HG02870 (cell line): ENCODE measurements around the gene ABCB9.
"Not testable (repeated sequence)": the region's sequence is repeated elsewhere in the genome, so short reads cannot be mapped to it uniquely, and the experiment has no call there.

Experiments used
- ATAC-seq: cut with Tn5 transposase; IDR thresholded peaks from one replicate; pipeline ENCODE4 v1.9.1; 2021; ENCODE audit warnings: mild to moderate bottlenecking, moderate library complexity; ENCODE audit not compliant: unreplicated experiment

The ABCB9 gene

GRCh38 chr12:122944605-122945592 lies 21.4 kb downstream of the ABCB9 start:
- no peak for ATAC-seq

DNA sequence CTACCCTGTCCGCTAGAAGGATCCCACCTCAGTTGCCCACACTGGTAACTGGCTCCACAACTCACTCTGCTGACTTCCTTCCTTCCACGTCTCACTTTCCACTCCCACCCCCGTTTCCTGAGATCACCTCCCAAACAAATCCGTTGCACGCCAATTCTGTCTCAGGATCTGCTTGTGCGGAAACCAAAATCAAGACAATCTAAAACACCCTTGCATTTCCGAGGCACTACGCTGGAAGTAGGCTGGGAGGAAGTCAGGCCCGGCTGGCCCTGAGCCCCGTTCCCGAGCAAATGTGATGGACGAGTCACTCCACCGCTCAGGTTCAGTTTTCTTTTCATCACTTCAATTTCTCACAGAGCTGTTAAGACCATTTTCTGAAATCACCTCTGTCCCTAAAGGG lies 23.1 kb downstream of the ABCB9 start:
- ATAC-seq, result no peak

GRCh38 chr12:122942637-122943036 lies 23.6 kb downstream of the ABCB9 start:
- ATAC-seq, result no peak

DNA sequence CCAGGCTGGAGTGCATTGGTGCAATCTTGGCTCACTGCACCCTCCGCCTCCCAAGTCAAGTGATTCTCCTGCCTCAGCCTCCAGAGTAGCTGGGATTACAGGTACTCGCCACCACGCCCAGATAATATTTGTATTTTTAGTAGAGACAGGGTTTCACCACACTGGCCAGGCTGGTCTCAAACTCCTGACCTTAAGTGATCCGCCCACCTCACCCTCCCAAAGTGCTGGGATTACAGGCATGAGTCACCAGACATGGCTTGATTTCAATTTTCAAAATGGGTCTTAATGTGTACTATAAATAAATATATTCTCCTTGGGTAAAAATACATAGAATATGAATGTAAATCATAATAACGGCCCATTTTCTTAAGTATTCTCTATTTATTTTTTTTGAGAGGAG lies 24.9 kb downstream of the ABCB9 start:
- ATAC-seq, result not testable (repeated sequence)

DNA sequence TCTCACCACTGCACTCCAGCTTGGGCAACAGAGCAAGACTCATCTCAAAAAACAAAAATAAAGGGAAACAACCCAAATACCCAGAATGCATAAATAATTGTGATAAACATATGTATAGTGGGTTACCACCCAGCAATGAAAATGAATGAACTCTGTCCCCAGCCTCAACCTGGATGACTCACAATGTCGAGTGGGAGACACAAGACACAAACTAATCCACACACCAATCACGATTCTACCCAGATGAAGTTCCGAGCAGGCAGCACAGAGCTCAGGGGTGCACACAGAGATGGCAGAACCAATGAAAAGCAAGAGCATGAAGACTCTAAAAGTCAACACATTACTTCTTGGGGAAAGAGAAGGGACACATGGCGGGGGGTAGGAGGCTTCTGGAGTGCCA lies 27.1 kb downstream of the ABCB9 start:
- ATAC-seq, result no peak

DNA sequence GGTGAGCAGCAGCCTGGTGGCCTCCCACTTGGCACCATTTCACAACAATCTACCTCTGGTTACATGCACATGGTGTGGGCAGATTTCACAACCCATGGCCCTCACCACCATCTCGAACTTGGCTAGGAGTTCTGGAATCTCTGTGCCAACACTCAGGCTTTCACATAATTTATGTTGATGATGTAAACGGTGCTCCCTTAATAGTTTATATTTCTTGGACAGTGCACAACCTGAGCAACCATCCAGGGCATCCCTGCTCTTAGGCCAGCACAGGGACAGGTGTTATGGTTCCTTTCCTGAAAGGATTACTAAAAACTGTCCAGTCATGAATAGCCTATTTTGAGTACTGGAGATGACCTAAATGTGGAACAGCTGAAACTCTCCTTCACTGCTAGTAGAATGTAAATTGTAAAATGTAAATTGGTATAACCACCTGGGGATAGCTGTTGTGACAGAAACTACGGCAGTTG lies 28.6 kb downstream of the ABCB9 start:
- ATAC-seq, result no peak

GRCh38 chr12:122935318-122935717 lies 30.9 kb downstream of the ABCB9 start:
- ATAC-seq, result no peak

DNA sequence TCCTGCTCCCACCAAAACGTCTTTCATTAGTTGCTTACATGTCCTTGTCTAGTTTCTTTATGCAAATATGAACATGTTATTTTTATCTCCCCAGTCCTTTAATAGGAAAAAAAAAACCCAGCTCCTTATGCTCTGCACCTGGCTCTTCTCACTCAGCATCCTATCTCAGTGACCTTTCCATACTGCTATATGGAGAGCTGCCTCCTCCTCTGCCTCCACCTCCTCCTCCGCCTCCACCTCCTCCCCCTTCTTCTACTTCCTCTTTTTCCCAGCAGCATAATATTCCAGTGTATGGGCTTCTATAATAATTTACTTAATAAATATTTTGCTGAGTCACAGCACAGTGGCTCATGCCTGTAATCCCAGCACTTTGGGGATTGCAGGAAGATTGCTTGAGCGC lies 31.5 kb downstream of the ABCB9 start:
- no peak for ATAC-seq

- no peak for ATAC-seq
Observed at GRCh38 chr12:122932207-122932606, 34.1 kb downstream of the ABCB9 start.

DNA sequence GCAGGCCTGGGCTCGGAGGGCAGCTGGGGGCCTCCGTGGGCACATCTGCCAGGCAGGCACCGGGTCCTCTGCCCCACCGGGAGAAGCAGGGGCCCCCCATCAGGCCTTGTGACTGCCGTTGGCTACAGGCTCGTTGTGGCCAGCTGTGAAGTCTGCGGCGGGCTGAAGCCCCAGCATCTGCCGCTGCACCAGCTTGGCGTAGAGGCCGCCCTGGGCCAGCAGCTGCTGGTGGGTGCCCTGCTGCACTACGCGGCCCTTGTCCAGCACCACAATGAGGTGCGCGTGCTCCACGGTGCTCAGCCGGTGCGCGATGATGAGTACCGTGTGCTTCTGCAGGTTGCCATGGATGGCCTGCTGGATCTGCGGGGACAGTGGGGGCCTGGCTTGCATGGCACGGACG lies 36.5 kb downstream of the ABCB9 start:
- no peak for ATAC-seq

- ATAC-seq, result no peak
Observed at GRCh38 chr12:122929148-122929538, 37.1 kb downstream of the ABCB9 start.

DNA sequence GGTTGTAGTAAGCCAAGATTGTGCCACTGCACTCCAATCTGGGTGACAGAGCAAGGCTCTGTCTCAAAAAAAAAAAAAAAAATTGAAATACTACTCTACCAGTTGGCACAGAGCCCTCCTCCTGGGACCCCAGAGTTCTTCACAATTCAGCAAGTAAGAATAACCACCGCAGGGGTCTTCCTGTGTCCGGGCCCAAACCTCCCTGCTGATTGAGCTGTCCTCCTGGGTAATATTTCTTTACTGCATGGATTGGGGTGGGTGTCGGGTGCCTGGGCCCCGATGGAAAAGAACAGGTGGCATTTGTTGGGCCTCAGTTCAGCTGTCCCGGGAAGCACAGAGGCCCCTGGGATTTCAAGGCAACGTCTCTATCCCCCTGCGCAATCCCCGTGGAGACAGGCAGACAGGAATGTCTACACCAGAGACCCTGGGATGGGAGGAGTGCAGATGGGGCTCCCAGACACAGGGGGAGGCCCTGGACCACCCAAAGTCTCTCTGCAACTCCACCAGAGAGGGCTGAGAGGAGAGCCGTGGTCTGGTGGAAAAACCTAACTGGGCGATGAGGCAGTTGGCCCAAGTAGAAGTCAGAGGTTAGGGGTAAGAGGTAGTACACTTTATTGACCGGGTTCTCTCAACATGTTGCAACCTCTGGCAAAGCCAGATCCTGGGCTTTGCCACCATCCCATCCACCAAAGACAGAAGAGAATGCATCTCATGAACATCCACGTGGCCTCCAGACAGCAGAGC lies 37.7 kb downstream of the ABCB9 start:
- ATAC-seq, result no peak

- no peak for ATAC-seq
Observed at GRCh38 chr12:122927756-122928403, 38.4 kb downstream of the ABCB9 start.

GRCh38 chr12:122921917-122922316 lies 44.3 kb downstream of the ABCB9 start:
- ATAC-seq, result no peak

- ATAC-seq, result no peak
Observed at GRCh38 chr12:122920687-122921086, 45.6 kb downstream of the ABCB9 start.

DNA sequence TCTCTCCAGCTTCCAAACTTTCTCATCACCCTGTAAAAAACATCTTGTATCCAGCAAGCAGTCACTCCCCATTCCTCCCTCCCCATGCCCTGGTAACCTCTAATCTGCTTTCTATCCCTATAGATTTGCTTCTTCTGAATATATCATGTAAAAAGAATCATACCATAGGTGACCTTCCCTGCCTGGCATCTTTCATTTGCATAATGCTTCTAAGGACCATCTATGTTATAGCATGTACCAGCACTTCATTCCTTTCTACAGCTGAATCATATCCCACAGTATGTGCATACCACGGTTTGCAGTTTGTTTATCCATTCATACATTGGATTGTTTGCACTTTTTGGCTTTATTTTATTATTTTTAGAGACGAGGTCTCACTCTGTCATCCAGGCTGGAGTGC lies 47.4 kb downstream of the ABCB9 start:
- ATAC-seq, result no peak

- no peak for ATAC-seq
Observed at GRCh38 chr12:122917507-122918121, 48.6 kb downstream of the ABCB9 start.

DNA sequence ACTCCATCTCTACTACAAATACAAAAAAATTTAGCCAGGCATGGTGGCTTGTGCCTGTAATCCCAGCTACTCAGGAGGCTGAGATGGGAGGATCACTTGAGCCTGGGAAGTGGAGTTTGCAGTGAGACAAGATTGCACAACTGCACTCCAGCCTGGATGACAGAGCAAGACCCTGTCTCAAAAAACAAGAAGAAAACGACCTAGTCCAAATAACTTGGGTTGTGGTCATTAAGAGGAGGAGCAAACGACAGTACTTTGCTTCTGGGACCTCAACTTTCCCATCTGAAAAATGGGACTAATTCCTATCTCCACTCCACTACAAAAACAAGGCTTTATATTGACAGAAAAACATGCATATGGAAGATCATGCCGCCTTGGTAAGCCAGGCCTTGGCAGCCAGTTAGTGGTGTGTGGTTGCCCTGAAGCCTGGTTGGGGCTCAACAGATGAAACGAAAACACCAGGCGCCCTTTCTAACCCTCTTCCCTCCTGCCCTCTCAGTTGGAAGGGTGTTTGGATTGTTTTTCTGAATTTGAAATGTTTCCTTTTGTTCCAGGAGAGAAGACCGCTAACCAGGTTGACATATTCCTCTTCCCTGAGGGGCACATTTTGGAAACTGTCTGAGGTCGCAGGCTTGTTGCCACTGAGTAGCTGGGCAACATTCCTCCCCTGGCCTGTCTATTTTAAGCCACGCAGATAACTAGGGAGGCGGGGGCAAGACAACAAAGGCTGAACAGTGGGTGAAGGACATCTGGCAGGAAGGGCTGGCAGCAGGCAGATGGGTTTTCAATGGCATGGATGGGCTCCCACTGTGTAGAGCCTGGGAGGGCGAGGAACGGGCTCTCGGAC lies 56.6 kb downstream of the ABCB9 start:
- no peak for ATAC-seq

DNA sequence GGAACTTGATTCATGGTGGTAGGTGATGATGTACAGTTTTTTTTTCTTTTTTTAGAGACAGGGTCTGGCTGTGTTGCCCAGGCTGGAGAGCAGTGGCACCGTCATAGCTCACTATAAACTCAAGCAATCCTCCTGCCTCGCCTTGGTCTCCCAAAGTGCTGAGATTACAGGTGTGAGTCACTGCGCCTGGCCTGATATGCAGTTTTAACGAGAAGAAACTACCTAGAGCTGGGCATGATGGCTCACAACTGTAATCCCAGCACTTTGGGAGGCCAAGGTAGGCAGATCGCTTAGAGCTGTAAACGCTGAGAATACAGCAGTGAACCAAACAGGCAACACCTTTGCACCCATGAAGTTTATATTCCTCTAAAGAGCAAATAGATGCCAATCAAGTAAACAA lies 57.3 kb downstream of the ABCB9 start:
- ATAC-seq, result no peak

GRCh38 chr12:122905258-122905657 lies 61.0 kb downstream of the ABCB9 start:
- ATAC-seq, result not testable (repeated sequence)
